ENCODE data around the gene ANKRD1. TPM values are rescaled to one million over a fixed set of nuclear protein-coding genes. Genes with fewer than 3 reads are reported as not detected.

ANKRD1 gene
- total RNA-seq, 1 donor: 52.1 TPM

- Histone ChIP-seq H3K79me2 (ENCODE audit: insufficient read depth, low read length) (peaks cover 4% of the 10 kb centered on the region), H3K4me1 (ENCODE audit: insufficient read depth, low read length) (peaks cover under 1% of the 10 kb centered on the region), H3K27me3 (ENCODE audit: insufficient read depth, low read length) (no peaks in the 10 kb centered on the region), H3K9me3 (ENCODE audit: low read depth, low read length) (no peaks in the 10 kb centered on the region), H3K4me3 (ENCODE audit: insufficient read depth, low read length) (no peak overlapping the region), H2AFZ (ENCODE audit: low read length) (no peak overlapping the region), H3K36me3 (ENCODE audit: insufficient read depth, low read length) (peaks cover 15% of the 10 kb centered on the region), H3K27ac (ENCODE audit: low read depth, low read length) (no peak overlapping the region), H4K20me1 (ENCODE audit: insufficient read depth, low read length) (no peaks in the 10 kb centered on the region), H3K4me2 (ENCODE audit: insufficient read depth, low read length) (no peak overlapping the region)
- no peak for DNase-seq (ENCODE audit: insufficient read length, low spot score, missing footprints)
- TF ChIP-seq, protein P1, sequence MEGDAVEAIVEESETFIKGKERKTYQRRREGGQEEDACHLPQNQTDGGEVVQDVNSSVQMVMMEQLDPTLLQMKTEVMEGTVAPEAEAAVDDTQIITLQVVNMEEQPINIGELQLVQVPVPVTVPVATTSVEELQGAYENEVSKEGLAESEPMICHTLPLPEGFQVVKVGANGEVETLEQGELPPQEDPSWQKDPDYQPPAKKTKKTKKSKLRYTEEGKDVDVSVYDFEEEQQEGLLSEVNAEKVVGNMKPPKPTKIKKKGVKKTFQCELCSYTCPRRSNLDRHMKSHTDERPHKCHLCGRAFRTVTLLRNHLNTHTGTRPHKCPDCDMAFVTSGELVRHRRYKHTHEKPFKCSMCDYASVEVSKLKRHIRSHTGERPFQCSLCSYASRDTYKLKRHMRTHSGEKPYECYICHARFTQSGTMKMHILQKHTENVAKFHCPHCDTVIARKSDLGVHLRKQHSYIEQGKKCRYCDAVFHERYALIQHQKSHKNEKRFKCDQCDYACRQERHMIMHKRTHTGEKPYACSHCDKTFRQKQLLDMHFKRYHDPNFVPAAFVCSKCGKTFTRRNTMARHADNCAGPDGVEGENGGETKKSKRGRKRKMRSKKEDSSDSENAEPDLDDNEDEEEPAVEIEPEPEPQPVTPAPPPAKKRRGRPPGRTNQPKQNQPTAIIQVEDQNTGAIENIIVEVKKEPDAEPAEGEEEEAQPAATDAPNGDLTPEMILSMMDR (IDR thresholded peaks at IDR 0.05; ENCODE audit: extremely low read depth, low read depth, low read length): no peak
These were observed 27.7 kb downstream of the ANKRD1 start for GRCh38 chr10:90893190-90893589.

DNA sequence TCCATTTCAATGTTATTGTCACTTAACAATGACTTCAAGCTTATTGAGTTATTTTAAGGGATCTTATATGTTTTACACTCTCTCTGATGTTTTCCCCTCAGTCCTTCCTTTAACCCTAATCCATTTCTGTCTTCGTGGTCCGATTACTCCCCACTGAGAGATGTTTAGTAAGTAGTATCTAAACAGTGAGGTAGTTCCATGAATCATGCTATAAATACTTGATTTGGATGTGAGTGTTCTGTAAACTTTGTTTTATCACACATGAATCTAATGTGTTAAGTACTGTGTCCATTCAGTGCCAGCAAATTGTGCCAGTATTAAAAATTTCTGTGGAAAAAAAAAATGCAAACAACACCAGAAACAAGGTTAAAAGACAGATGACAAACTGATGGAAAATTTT lies 30.5 kb downstream of the ANKRD1 start:
- peaks cover 13% of the 10 kb centered on the region for H3K4me1 ChIP-seq (ENCODE audit: insufficient read depth, low read length)
- H3K9me3 ChIP-seq (ENCODE audit: low read depth, low read length): no peaks in the 10 kb centered on the region
- H3K27ac ChIP-seq (ENCODE audit: low read depth, low read length): peak overlapping the region; percentile 14
- H4K20me1 ChIP-seq (ENCODE audit: insufficient read depth, low read length): no peaks in the 10 kb centered on the region
- TF ChIP-seq, protein P1 (IDR thresholded peaks at IDR 0.05; ENCODE audit: extremely low read depth, low read depth, low read length): no peak
- peaks cover 7% of the 10 kb centered on the region for H3K79me2 ChIP-seq (ENCODE audit: insufficient read depth, low read length)
- no peak overlapping the region for H3K4me3 ChIP-seq (ENCODE audit: insufficient read depth, low read length)
- DNase-seq (ENCODE audit: insufficient read length, low spot score, missing footprints): no peak
- no peaks in the 10 kb centered on the region for H3K27me3 ChIP-seq (ENCODE audit: insufficient read depth, low read length)
- H3K36me3 ChIP-seq (ENCODE audit: insufficient read depth, low read length): peaks cover 28% of the 10 kb centered on the region
- no peak overlapping the region for H2AFZ ChIP-seq (ENCODE audit: low read length)
- no peak overlapping the region for H3K4me2 ChIP-seq (ENCODE audit: insufficient read depth, low read length)

DNA sequence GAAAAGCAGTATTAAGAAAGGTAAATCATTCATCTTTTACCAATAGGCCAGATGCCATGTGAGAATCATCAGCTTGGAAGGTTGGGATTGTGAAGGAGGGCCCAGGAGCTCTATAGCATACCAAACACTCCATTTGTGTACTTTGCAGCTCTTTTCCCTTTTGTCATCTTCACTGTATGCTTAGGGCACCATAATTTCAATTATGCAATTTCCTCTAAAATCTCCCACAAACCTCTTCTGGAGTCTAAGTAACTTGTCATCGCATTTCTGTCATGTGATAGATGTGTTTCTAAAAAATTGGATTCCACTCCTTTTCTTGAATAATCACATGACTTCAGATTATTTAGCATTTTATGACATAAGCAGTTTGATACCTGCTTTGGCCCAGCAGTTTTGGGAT lies 31.3 kb downstream of the ANKRD1 start:
- Histone ChIP-seq H3K79me2 (ENCODE audit: insufficient read depth, low read length) (peaks cover 7% of the 10 kb centered on the region), H3K27ac (ENCODE audit: low read depth, low read length) (peak overlapping the region; percentile 14), H3K36me3 (ENCODE audit: insufficient read depth, low read length) (peaks cover 28% of the 10 kb centered on the region), H4K20me1 (ENCODE audit: insufficient read depth, low read length) (no peaks in the 10 kb centered on the region), H3K4me1 (ENCODE audit: insufficient read depth, low read length) (peaks cover 20% of the 10 kb centered on the region), H3K4me2 (ENCODE audit: insufficient read depth, low read length) (no peak overlapping the region), H3K27me3 (ENCODE audit: insufficient read depth, low read length) (no peaks in the 10 kb centered on the region), H3K9me3 (ENCODE audit: low read depth, low read length) (no peaks in the 10 kb centered on the region), H3K4me3 (ENCODE audit: insufficient read depth, low read length) (no peak overlapping the region), H2AFZ (ENCODE audit: low read length) (no peak overlapping the region)
- TF ChIP-seq, protein P1 (IDR thresholded peaks at IDR 0.05; ENCODE audit: extremely low read depth, low read depth, low read length): no peak
- DNase-seq (ENCODE audit: insufficient read length, low spot score, missing footprints): no peak

- Histone ChIP-seq H3K4me1 (ENCODE audit: insufficient read depth, low read length) (peaks cover 30% of the 10 kb centered on the region), H3K4me3 (ENCODE audit: insufficient read depth, low read length) (no peak overlapping the region), H3K27ac (ENCODE audit: low read depth, low read length) (no peak overlapping the region), H2AFZ (ENCODE audit: low read length) (no peak overlapping the region), H3K79me2 (ENCODE audit: insufficient read depth, low read length) (peaks cover 7% of the 10 kb centered on the region), H3K27me3 (ENCODE audit: insufficient read depth, low read length) (no peaks in the 10 kb centered on the region), H3K4me2 (ENCODE audit: insufficient read depth, low read length) (no peak overlapping the region), H3K9me3 (ENCODE audit: low read depth, low read length) (no peaks in the 10 kb centered on the region), H4K20me1 (ENCODE audit: insufficient read depth, low read length) (no peaks in the 10 kb centered on the region), H3K36me3 (ENCODE audit: insufficient read depth, low read length) (peaks cover 23% of the 10 kb centered on the region)
- TF ChIP-seq, protein P1 (IDR thresholded peaks at IDR 0.05; ENCODE audit: extremely low read depth, low read depth, low read length): no peak
- no peak for DNase-seq (ENCODE audit: insufficient read length, low spot score, missing footprints)
These were observed 32.5 kb downstream of the ANKRD1 start for GRCh38 chr10:90888387-90888786.

All from osteoblast (primary cell).